ENCODE results near the gene STT3B. TPM values are rescaled to one million over a fixed set of nuclear protein-coding genes. Genes with fewer than 3 reads are reported as not detected.
A peak's percentile ranks its signal among the peaks of the same experiment; 100 is the strongest.

The STT3B gene
- total RNA-seq, 1 donor from 2014 or later, result 68.7 TPM

DNA sequence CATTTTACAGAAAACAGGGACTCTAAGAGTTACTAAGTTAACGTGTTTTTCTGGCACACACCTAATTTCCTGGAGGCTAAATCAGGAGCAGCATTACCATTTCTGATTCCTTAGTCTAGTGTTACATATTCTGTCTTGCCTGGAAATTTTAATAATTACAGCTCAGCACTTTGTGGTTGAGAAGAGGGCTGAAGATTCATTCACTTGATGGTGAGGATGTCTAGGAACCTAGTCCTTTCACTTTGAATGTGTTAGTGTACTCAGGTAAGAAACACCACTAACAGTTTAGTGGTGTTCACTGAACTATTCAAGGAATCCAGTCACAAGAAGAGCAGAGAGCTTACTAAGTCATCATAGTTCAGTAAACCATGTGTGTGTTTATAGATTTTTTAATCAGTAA lies 102.8 kb downstream of the STT3B start:
- DNase-seq (ENCODE audit: low spot score) (no peak), ATAC-seq (no peak)

GRCh38 chr3:31636049-31636448 lies 103.3 kb downstream of the STT3B start:
- no peak for DNase-seq (ENCODE audit: low spot score)
- no peak for ATAC-seq

GRCh38 chr3:31636694-31637442 lies 104.1 kb downstream of the STT3B start:
- ATAC-seq, result no peak

DNA sequence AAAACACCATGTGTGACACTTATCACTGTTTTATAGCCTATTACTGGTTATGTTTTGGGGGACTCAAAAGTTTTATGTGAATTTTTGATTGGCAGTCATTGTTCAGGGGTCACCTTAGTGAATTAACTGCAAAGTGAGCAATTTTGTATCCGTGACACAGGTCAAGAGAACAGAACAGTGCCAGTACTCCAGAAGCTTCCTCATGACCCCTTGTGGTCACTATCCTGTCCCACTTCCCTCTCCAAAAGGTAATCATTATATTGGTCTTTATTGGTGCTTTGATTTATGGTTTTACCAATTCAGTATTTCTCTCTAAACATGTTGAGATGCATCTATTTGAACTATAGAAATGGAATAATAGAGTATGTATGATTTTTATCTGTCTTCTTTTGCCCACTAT lies 107.1 kb downstream of the STT3B start:
- DNase-seq (ENCODE audit: low spot score) (no peak), ATAC-seq (peak; percentile 42)

More at GRCh38 chr3:31636694-31637442, 104.1 kb downstream of the STT3B start:
- DNase-seq (ENCODE audit: low spot score), result no peak

DNA sequence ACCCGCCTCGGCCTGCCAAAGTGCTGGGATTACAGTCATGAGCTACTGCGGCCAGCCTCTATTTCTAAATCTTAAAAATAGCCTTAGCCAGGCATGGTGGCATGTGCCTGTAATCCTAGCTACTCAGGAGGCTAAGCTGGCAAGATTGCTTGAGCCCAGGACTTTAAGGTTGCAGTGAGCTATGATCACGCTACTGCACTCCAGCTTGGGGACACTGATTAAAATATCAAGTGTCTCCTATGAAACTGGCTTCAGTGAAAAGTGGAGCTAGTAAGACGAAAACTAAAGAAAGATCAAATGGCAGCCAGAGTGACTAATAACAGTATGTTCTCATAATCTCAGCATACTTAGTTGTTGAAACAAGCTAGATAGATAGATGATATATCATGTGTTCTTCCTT lies 112.5 kb downstream of the STT3B start:
- ATAC-seq (no peak), DNase-seq (ENCODE audit: low spot score) (no peak)

- DNase-seq (ENCODE audit: low spot score) (no peak), ATAC-seq (peak; percentile 33)
Observed at GRCh38 chr3:31648286-31648968, 115.7 kb downstream of the STT3B start.

- ATAC-seq, result no peak
- DNase-seq (ENCODE audit: low spot score), result no peak
Observed at GRCh38 chr3:31652296-31652695, 119.6 kb downstream of the STT3B start.

DNA sequence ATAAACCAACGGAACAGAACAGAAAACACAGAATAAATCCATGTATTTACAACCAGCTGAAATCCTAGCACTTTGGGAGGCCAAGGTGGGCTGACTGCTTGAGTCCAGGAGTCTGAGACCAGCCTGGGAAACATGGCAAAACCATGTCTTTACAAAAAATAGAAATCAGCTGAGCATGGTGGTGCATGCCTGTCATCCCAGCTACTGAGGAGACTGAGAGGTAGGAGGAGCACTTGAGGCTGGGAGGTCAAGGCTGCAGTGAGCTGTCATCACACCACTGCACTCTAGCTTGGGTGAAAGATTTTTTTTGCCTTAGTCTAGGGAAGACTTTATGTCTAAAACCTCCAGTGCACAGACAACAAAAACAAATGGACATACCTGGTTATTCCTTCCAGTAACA lies 120.7 kb downstream of the STT3B start:
- DNase-seq (ENCODE audit: low spot score), result no peak

DNA sequence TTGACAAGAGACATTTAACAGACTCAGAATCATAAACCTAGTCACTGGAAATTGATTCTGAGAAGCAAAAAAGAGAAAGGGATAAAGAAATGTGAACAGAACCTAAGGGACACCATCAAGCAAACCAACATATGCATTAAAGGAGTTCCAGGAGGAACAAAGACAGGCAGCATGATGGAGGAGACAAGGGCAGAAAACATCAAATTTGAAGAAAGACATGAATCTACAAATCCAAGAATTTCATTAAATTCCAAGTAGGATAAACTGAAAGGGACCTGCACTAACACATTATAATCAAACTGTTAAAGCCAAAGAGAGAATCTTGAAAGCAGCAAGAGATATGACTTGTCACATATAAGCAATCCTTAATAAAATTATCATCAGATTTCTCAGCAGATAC lies 122.3 kb downstream of the STT3B start:
- DNase-seq (ENCODE audit: low spot score), result no peak
- ATAC-seq, result no peak

More for the DNA sequence above, 120.7 kb downstream of the STT3B start:
- ATAC-seq, result no peak

DNA sequence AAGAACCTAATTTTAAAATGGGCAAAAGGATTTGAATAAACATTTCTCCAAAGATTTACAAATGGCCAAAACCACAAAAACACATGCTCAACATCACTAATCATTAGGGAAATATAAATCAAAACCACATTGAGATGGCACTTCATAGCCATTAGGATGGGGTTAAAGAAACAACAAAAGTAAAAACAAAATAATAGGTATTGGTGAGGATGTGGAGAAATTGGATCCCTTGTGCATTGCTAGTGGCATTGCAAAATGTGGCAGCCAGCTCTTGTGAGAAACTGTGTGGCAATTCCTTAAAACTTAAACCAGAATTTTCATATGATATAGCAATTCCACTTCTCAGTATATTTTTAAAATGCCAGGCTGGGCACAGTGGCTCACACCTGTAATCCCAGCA lies 126.5 kb downstream of the STT3B start:
- DNase-seq (ENCODE audit: low spot score) (no peak), ATAC-seq (no peak)

DNA sequence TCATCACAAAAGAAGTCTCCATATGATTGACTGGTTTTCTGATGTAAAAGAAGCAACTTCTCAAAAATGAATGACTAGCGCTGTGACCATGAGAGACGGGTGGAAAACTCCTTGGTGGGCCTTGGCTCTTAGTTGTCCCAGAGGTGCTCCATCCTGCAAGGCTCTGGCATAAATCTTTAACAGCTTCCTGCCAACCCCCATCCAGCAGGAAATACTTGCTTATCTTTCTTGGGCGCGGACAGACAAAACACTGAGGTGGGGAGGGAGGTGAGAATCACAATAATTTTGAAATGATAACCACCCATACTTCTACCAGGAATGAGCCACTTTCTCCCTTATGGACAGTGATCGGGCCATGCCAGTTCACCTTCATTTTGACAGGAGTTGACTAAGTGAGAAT lies 128.6 kb downstream of the STT3B start:
- no peak for DNase-seq (ENCODE audit: low spot score)
- ATAC-seq, result no peak

DNA sequence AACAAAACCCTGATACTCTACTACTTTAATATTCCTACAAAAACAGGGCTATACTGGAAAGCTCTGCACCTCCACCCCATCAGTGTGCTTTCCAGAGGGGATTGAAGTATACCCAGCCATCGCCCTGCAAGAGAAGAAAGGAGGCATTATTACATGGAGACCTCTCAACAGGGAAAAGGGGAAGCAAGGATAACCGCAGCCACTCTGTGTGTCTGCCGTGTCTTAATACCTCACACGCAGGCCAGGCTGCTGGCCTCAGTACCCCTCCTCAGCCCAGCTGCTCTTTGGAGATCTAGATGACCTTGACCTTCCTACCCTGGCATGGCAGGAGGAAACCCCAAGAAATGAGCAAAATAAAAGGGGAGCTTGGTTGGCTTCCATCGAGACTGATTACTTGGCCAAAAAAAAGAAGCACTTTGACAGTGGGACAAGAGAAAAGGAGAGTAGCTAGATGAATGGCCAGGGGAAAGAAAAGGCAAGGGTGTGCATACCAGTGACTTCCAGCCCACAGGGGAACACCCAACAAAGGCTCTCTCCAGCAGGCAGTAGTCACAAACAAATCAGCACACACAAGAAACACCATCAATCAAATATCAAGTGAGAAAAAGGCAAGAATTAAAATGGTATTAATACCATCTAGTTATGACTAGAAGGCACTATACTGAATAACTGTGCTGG lies 129.4 kb downstream of the STT3B start:
- ATAC-seq (no peak), DNase-seq (ENCODE audit: low spot score) (no peak)

- ATAC-seq (no peak), DNase-seq (ENCODE audit: low spot score) (no peak)
Observed at GRCh38 chr3:31664031-31664430, 131.3 kb downstream of the STT3B start.

- ATAC-seq (no peak), DNase-seq (ENCODE audit: low spot score) (no peak)
Observed at GRCh38 chr3:31667582-31667981, 134.9 kb downstream of the STT3B start.

DNA sequence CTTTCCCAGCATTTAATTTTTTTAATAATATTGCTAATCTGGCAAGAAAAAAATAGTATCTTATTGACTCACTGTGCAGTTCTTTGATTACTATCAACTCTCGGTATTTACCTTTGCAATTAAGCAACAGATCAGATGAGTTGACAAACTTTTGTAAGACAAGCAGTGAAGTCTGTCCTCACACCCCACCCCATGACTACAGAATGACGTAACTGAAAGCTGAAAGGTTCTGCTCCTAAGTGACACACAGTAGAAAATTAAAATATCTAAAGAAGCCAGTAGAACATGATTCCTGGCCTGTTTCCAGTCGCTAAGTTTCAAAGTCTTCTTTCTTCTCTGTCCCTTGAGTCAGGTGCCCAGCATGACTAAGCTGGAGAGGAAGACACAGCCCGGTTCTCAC lies 135.5 kb downstream of the STT3B start:
- ATAC-seq (peak; percentile 70), DNase-seq (ENCODE audit: low spot score) (no peak)

- ATAC-seq, result peak; percentile 39
- DNase-seq (ENCODE audit: low spot score), result no peak
Observed at GRCh38 chr3:31670136-31670535, 137.4 kb downstream of the STT3B start.

DNA sequence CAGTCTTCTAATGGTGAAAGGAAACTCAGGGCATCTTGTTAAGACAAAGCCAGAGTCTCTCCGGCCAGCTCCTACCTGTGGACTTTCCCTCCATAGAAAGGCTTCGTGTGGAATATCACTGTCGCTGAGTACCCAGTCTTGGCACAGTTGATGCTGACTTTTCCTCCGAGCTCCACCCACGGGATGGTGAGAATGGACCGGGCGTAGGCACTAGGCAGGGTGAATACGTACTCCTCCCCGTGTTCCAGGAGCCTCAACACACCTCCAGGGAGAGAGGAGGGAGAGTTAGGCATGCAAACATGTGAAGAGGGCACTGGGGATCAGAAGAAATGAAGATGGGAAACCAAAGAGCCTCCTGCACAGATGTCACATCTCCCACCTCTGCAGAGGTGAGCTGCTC lies 138.0 kb downstream of the STT3B start:
- ATAC-seq (no peak), DNase-seq (ENCODE audit: low spot score) (no peak)

- ATAC-seq (no peak), DNase-seq (ENCODE audit: low spot score) (no peak)
Observed at GRCh38 chr3:31671451-31671850, 138.7 kb downstream of the STT3B start.

DNA sequence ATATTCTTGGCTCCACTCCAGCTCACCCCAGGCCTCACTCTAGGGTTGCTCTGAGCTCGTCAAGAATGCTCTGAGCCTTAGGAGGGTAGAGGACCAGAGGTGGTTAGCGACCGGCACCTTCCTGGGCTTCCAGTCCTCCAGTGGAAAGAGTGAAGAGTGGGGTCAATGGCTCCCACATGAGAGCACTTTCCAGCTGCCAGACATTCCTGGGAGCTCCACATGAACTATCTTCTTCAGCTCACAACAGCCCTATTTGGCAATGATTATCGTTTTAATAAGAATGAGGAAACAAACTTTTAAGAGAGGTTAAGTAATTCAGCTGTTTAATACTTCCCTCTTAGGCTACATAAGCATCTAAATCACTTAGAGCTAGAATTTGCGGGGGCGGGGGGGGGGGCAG lies 139.3 kb downstream of the STT3B start:
- no peak for ATAC-seq
- no peak for DNase-seq (ENCODE audit: low spot score)

DNA sequence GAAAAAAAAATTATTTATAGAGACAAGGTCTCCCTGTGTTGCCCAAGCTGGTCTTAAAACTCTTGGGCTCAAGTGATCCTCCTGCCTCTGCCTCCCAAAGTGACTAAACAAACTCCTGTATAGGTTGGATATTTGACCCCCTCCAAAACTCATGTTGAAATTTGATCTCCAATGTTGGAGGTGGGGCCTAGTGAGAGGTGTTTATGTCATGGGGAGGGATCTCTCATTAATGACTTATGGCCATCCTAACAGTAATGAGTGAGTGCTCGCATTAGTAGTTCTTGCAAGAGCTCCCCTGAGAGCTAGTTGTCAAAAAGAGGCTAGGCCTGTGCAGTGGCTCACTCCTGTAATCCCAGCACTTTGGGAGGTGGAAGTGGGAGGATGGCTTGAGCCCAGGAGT lies 141.2 kb downstream of the STT3B start:
- DNase-seq (ENCODE audit: low spot score) (no peak), ATAC-seq (no peak)

GRCh38 chr3:31676556-31676955 lies 143.8 kb downstream of the STT3B start:
- DNase-seq (ENCODE audit: low spot score), result no peak
- ATAC-seq, result no peak
